Activated naive CD4-positive, alpha-beta T cell treated with Interleukin-2 at 50 U/mL for 16 hours (primary cell): ENCODE measurements around the gene FCGR3A.
"Not testable (repeated sequence)": the region's sequence is repeated elsewhere in the genome, so short reads cannot be mapped to it uniquely, and the experiment has no call there.

Experiments used
- DNase-seq: peaks from one replicate; pipeline ENCODE4 v3.0.0-alpha.2; 2020

The FCGR3A gene

DNA sequence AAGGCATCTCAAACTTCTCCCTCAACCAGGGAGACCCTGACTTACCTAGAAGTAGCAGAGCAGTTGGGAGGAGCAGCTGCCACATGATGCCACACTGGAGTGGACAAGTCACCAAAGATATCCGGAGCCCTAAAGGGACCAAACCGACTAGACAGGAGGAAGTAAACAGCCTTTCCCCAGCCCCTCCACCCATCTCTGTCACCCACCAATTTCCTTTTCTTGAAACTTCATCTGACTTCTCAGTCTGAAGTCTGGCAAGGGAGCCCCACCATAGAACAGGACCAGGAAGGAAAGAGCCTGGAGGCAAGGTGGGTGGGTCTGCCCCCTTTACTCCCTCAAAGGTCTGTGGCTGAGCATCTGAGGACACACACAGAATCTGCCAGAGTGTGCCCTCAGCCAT, at the start of gene FCGR3A:
Gene FCGR3A (minus strand): TSS at position 167 of the 400 bp plus-strand sequence. CDS start 82 bp downstream, at position 85.
- DNase-seq = no peak

DNA sequence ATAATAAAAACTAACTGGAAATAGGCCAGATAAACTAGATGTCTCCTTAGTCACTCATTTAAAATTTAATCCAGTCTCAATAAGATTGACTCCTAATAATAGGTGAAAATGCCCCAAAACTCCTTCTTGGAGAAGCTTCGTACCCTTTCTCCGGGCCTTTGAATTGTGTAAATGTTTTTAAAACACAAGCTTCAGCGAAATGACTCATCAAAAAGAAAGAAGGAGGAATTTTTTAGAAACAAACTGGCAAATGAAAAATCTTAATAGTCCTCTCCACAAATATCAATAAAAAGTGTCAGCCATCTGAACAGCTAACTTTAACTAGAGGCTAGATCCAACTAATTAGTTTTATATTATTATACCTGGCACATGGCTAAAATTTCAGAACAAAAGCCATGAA, 47.5 kb upstream of the FCGR3A start:
- not testable (repeated sequence) for DNase-seq

DNA sequence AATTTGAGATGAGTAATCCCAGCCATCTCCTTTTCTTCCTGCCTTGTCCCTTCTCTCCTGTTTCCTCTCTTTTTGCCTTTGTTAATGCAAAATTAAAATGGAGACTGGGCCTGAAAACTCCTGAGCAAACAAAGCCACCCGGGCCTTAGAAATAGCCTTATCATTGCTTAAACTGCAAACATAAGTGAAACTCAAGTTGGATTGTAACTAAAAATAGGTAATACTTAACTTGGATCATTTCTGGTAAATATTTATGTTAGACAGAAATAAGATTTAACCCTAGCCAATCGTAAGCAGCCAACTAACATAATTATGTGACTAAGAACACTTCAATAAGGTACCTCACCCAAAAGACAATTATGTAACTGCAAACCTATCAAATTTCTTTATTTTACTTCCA, 46.0 kb upstream of the FCGR3A start:
- not testable (repeated sequence) for DNase-seq

DNA sequence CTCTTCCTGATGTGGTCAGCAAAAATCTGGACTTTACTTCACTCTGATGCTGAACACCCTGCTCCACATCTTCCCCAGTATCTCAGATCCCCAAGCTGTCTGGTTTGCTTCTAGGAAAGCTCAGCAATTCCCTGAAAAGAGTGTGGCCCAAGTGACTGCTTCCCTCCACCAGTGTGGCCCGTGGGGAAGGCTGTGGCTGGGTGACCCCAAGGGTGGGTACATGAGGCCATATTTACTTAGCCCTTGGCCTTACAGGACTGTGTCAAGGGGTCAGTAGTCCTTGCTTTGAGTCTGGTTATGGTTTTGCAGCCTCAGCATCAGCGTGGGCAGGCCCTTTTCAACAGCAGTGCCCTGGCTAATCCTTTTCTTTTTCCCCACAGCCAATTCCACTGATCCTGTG, 45.6 kb upstream of the FCGR3A start:
- DNase-seq = not testable (repeated sequence)

GRCh38 chr1:161594269-161594984, 44.8 kb upstream of the FCGR3A start:
- not testable (repeated sequence) for DNase-seq

- DNase-seq = not testable (repeated sequence)
These were observed 43.6 kb upstream of the FCGR3A start for GRCh38 chr1:161593092-161593755.

DNA sequence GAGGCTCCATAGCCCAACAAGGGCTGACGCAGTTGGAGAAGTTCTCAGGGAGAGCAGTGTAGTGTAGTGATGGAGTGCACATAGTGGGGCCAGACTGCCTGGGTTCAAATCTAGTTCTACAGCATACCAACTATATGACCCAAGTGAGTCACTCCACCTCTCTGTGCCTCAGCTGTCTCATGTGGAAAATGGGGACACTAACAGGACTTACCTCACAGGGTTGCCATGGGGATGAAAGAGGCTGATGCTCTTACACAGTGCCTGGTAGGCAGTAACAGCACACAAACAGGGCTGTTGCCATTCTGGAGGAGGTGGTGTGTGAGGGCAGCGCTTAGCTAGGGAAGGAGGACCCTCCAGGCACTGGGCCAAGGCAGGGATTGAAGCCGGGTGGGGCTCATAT, 43.0 kb upstream of the FCGR3A start:
- not testable (repeated sequence) for DNase-seq

- not testable (repeated sequence) for DNase-seq
These were observed 40.3 kb upstream of the FCGR3A start for GRCh38 chr1:161589920-161590319.

GRCh38 chr1:161589365-161589764, 39.7 kb upstream of the FCGR3A start:
- not testable (repeated sequence) for DNase-seq

DNA sequence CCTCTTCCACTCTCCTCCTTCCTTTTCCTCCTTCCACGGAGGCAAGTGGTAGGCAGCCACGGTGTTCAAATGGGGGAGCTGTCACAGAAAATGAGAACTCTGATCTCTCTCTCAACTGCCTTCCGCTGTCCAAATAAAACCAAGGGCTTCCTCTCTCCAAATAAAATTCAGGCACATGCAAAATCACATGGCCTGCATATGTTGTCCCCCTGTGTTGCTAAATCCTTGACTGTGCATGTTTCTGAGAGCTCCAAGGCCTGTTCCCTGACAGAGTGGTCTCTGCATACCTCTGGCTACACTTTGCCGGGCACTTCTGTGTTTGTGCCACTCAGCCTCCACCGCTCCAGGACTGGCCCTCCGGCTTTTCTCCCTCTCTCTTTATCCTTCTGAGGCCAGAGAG, 39.0 kb upstream of the FCGR3A start:
- DNase-seq = not testable (repeated sequence)

GRCh38 chr1:161582882-161583281, 33.3 kb upstream of the FCGR3A start:
- DNase-seq = not testable (repeated sequence)

DNA sequence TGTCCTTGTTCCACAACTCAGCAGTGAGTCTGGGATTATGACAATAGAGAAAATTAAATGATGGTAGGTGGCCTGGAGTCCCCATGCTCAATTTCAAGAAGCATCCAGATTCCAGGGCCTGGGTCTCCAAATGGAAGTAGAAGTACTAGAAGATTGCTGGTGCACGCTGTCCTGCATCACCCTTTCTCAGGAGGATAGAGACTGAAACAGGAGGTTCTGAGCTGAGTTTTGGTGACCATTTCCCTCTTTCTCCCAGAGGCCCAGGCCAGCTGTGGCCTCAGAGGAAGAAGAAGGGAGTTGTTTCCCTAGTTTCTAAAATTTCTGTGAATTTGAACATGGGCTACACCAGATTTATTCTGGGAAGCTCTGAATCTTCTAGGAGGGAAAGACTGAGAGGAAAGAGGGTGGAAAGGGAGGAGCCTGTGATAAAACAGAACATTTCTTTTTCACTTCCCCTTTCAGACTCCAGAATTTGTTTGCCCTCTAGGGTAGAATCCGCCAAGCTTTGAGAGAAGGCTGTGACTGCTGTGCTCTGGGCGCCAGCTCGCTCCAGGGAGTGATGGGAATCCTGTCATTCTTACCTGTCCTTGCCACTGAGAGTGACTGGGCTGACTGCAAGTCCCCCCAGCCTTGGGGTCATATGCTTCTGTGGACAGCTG, 31.4 kb upstream of the FCGR3A start:
- not testable (repeated sequence) for DNase-seq

GRCh38 chr1:161579856-161580507, 30.4 kb upstream of the FCGR3A start:
- not testable (repeated sequence) for DNase-seq

DNA sequence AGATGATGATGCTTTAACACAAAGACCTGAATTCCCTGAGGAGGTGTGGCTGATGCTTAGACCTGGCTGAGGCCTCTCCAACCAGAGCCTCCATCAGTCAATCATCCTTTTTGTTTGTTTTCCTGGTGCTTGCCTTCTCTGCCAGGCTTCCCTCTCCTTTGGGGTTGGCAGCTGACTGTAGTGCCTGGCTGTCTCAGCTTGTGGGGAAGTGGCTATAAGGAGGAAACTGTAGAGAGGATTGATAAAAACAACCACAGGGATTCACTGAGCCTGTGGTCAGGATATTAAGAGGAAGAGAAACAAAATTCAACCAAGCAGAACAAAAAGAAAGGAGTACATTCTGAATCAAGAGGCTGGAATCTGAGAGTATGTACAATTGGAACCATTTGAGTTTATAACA, 27.1 kb upstream of the FCGR3A start:
- not testable (repeated sequence) for DNase-seq

- not testable (repeated sequence) for DNase-seq
These were observed 22.1 kb upstream of the FCGR3A start for GRCh38 chr1:161571703-161572102.

GRCh38 chr1:161566602-161566960, 17.0 kb upstream of the FCGR3A start:
- DNase-seq = not testable (repeated sequence)

GRCh38 chr1:161563522-161563921, 13.9 kb upstream of the FCGR3A start:
- DNase-seq = not testable (repeated sequence)

DNA sequence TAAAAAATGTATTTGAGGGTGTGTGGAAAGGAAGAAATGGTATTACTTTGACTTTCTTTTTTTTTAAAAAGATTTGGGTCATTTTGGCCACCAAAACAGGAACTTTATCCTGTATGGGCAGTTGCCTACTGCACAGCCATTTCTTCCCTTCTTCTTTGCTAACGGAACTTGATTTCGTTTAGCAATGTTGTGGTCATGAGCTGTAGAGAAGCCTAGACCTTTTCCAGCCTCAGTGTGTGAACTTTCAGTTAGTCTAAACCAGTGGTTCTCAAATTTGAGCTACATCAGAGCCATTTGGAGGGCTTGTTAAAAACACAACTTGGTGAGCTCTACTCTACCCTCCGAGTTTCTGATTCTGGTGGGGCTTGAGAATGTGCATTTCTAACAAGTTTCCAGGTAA, 12.8 kb upstream of the FCGR3A start:
- DNase-seq = not testable (repeated sequence)

- DNase-seq = not testable (repeated sequence)
These were observed 11.5 kb upstream of the FCGR3A start for GRCh38 chr1:161560960-161561715.

- not testable (repeated sequence) for DNase-seq
These were observed 8.2 kb upstream of the FCGR3A start for GRCh38 chr1:161557506-161558450.

- not testable (repeated sequence) for DNase-seq
These were observed 7.4 kb upstream of the FCGR3A start for GRCh38 chr1:161556990-161557389.
